Glutamatergic neuron (in vitro differentiated cells): Measurements from ENCODE around the gene WASHC4. TPM values are rescaled to one million over a fixed set of nuclear protein-coding genes. Genes with fewer than 3 reads are reported as not detected.
"Not testable (repeated sequence)": the region's sequence is repeated elsewhere in the genome, so short reads cannot be mapped to it uniquely, and the experiment has no call there.

ENCODE experiments used
- DNase-seq: peaks from one replicate; pipeline ENCODE4 v3.0.0; 2022
- H3K27ac Mint-ChIP-seq: one replicate; pipeline ENCODE4 v1.8.0; 2020; ENCODE audit warnings: mild to moderate bottlenecking, mixed read lengths, inconsistent platforms; ENCODE audit not compliant: unreplicated experiment
- H3K27me3 Mint-ChIP-seq: one replicate; pipeline ENCODE4 v1.8.0; 2020; ENCODE audit warnings: mild to moderate bottlenecking, moderate library complexity, mixed read lengths, inconsistent platforms; ENCODE audit not compliant: unreplicated experiment
- H3K36me3 Mint-ChIP-seq: one replicate; pipeline ENCODE4 v1.8.0; 2020; ENCODE audit warnings: mild to moderate bottlenecking, mixed read lengths, inconsistent platforms; ENCODE audit not compliant: unreplicated experiment
- H3K4me1 Mint-ChIP-seq: one replicate; pipeline ENCODE4 v1.8.0; 2020; ENCODE audit warnings: mild to moderate bottlenecking, low read depth, mixed read lengths, inconsistent platforms; ENCODE audit not compliant: unreplicated experiment
- H3K4me3 Mint-ChIP-seq: one replicate; pipeline ENCODE4 v1.8.0; 2020; ENCODE audit warnings: mild to moderate bottlenecking, mixed read lengths, inconsistent platforms; ENCODE audit not compliant: unreplicated experiment
- H3K9me3 Mint-ChIP-seq: one replicate; pipeline ENCODE4 v1.8.0; 2020; ENCODE audit warnings: mild to moderate bottlenecking, moderate library complexity, mixed read lengths, inconsistent platforms; ENCODE audit not compliant: unreplicated experiment
- CTCF ChIP-seq: fragments of 200-600 bp; sonication (generic); IDR thresholded peaks from one replicate; pipeline ENCODE4 v1.5.0; 2021; ENCODE audit not compliant: partially characterized antibody, unreplicated experiment
- total RNA-seq: library from RNA; stranded (reverse); fragmentation: NEBNext Ultra II Directional; extraction: Animal tissue kit (Norgen Biotek cat#: 25700); gene quantifications from one replicate; pipeline ENCODE4 v1.2.1, GENCODE V29; 2021; ENCODE audit not compliant: unreplicated experiment

Gene WASHC4
- total RNA-seq, 1 donor from 2014 or later: 75.4 TPM

GRCh38 chr12:105168006-105168405 lies 60.5 kb downstream of the WASHC4 start:
- Mint-ChIP-seq H3K36me3 (no peaks in the 10 kb centered on the region), H3K4me3 (no peak overlapping the region), H3K27ac (no peak overlapping the region), H3K4me1 (no peaks in the 10 kb centered on the region), H3K9me3 (no peaks in the 10 kb centered on the region), H3K27me3 (no peaks in the 10 kb centered on the region)
- DNase-seq: no peak
- TF ChIP-seq CTCF: no peak

GRCh38 chr12:105170139-105170538 lies 62.6 kb downstream of the WASHC4 start:
- H3K27ac Mint-ChIP-seq: no peak overlapping the region
- H3K9me3 Mint-ChIP-seq: no peaks in the 10 kb centered on the region
- no peaks in the 10 kb centered on the region for H3K27me3 Mint-ChIP-seq
- no peaks in the 10 kb centered on the region for H3K36me3 Mint-ChIP-seq
- DNase-seq: no peak
- H3K4me1 Mint-ChIP-seq: no peaks in the 10 kb centered on the region
- TF ChIP-seq CTCF: no peak
- no peak overlapping the region for H3K4me3 Mint-ChIP-seq

- no peak for TF ChIP-seq CTCF
- no peak overlapping the region for H3K27ac Mint-ChIP-seq
- no peaks in the 10 kb centered on the region for H3K36me3 Mint-ChIP-seq
- H3K9me3 Mint-ChIP-seq: no peaks in the 10 kb centered on the region
- no peak overlapping the region for H3K4me3 Mint-ChIP-seq
- no peaks in the 10 kb centered on the region for H3K4me1 Mint-ChIP-seq
- DNase-seq: no peak
- H3K27me3 Mint-ChIP-seq: no peaks in the 10 kb centered on the region
Observed at GRCh38 chr12:105171691-105172436, 64.3 kb downstream of the WASHC4 start.

- peaks cover 14% of the 10 kb centered on the region for H3K36me3 Mint-ChIP-seq
- no peak overlapping the region for H3K4me3 Mint-ChIP-seq
- no peak for TF ChIP-seq CTCF
- H3K27me3 Mint-ChIP-seq: peaks cover 2% of the 10 kb centered on the region
- DNase-seq: no peak
- no peaks in the 10 kb centered on the region for H3K4me1 Mint-ChIP-seq
- H3K27ac Mint-ChIP-seq: no peak overlapping the region
- peaks cover under 1% of the 10 kb centered on the region for H3K9me3 Mint-ChIP-seq
Observed at GRCh38 chr12:105175397-105175990, 68.0 kb downstream of the WASHC4 start.

- H3K27me3 Mint-ChIP-seq: peaks cover 6% of the 10 kb centered on the region
Observed at GRCh38 chr12:105177208-105177607, 69.7 kb downstream of the WASHC4 start.

GRCh38 chr12:105179114-105179513 lies 71.6 kb downstream of the WASHC4 start:
- Mint-ChIP-seq H3K9me3 (peaks cover 12% of the 10 kb centered on the region), H3K36me3 (peaks cover 37% of the 10 kb centered on the region)
- H3K4me1 Mint-ChIP-seq, H3K27me3 Mint-ChIP-seq, H3K27ac Mint-ChIP-seq, DNase-seq, H3K4me3 Mint-ChIP-seq: not testable (repeated sequence)

More at GRCh38 chr12:105177208-105177607, 69.7 kb downstream of the WASHC4 start:
- TF ChIP-seq CTCF: no peak
- Mint-ChIP-seq H3K4me1 (no peaks in the 10 kb centered on the region), H3K27ac (no peak overlapping the region), H3K9me3 (peaks cover 6% of the 10 kb centered on the region), H3K4me3 (no peak overlapping the region), H3K36me3 (peaks cover 19% of the 10 kb centered on the region)
- DNase-seq: no peak

- not testable (repeated sequence) for H3K27me3 Mint-ChIP-seq, DNase-seq, H3K27ac Mint-ChIP-seq, H3K4me3 Mint-ChIP-seq, H3K4me1 Mint-ChIP-seq
- peaks cover 52% of the 10 kb centered on the region for H3K36me3 Mint-ChIP-seq
- H3K9me3 Mint-ChIP-seq: peaks cover 18% of the 10 kb centered on the region
Observed at GRCh38 chr12:105183406-105183805, 75.9 kb downstream of the WASHC4 start.

GRCh38 chr12:105183976-105184375 lies 76.4 kb downstream of the WASHC4 start:
- H3K4me3 Mint-ChIP-seq, DNase-seq, H3K27me3 Mint-ChIP-seq, H3K27ac Mint-ChIP-seq, H3K4me1 Mint-ChIP-seq: not testable (repeated sequence)
- H3K9me3 Mint-ChIP-seq: peaks cover 18% of the 10 kb centered on the region
- peaks cover 52% of the 10 kb centered on the region for H3K36me3 Mint-ChIP-seq
